Spleen (tissue), 11 donors: Measurements from ENCODE around the gene SH3RF3. TPM values are rescaled to one million over a fixed set of nuclear protein-coding genes. Genes with fewer than 3 reads are reported as not detected.

Experiments
- DNase-seq: peaks from one replicate; pipeline ENCODE4 v3.0.0-alpha.2; 2020
- H3K27ac ChIP-seq, 8 donors: fragments of 200-600 bp; sonication (generic) in 7 of 8; 1 replicate in 4 of 8; 2 replicates in 4 of 8; pipeline versions ENCODE4 v1.5.0 to v1.8.0; 2016 to 2021; ENCODE audit warnings: inconsistent platforms in 4 of 8, mild to moderate bottlenecking in 4 of 8, moderate library complexity in 1 of 8
- H3K27me3 ChIP-seq, 7 donors: fragments of 200-600 bp; sonication (generic) in 6 of 7; replicated peaks in 1 of 7; 1 replicate in 4 of 7; 2 replicates in 3 of 7; pipeline versions ENCODE4 v1.5.0 to v1.8.0; 2016 to 2021; ENCODE audit warnings: inconsistent platforms in 3 of 7, mild to moderate bottlenecking in 1 of 7
- H3K36me3 ChIP-seq, 6 donors: fragments of 200-600 bp; sonication (generic) in 5 of 6; 1 replicate in 4 of 6; 2 replicates in 2 of 6; pipeline versions ENCODE4 v1.5.0 to v1.8.0; 2016 to 2021; ENCODE audit warnings: inconsistent platforms in 2 of 6
- H3K4me1 ChIP-seq, 6 donors: fragments of 200-600 bp; sonication (generic) in 5 of 6; 1 replicate in 3 of 6; 2 replicates in 3 of 6; pipeline versions ENCODE4 v1.5.0 to v1.8.0; 2016 to 2021; ENCODE audit warnings: inconsistent platforms in 3 of 6
- H3K4me3 ChIP-seq, 8 donors: fragments of 200-600 bp; sonication (generic) in 7 of 8; 1 replicate in 4 of 8; 2 replicates in 4 of 8; pipeline versions ENCODE4 v1.5.0 to v1.8.0; 2016 to 2021; ENCODE audit warnings: inconsistent platforms in 4 of 8, mild to moderate bottlenecking in 4 of 8, moderate library complexity in 2 of 8
- H3K9me3 ChIP-seq, 8 donors: fragments of 200-600 bp; sonication (generic) in 7 of 8; 1 replicate in 4 of 8; 2 replicates in 4 of 8; pipeline versions ENCODE4 v1.5.0 to v1.8.0; 2016 to 2021; ENCODE audit warnings: inconsistent platforms in 4 of 8
- CTCF ChIP-seq, 11 experiments: fragments of 200-600 bp in 7 of 11; fragments of 450-650 bp in 4 of 11; sonication (generic) in 4 of 11; IDR thresholded peaks in 8 of 11; conservative IDR thresholded peaks in 3 of 11; 1 replicate in 7 of 11; 2 replicates in 4 of 11; pipeline versions ENCODE4 v1.4.0 to v1.8.0; 2016 to 2021; ENCODE audit warnings: antibody characterized with exemption in 11 of 11, inconsistent platforms in 4 of 11, mild to moderate bottlenecking in 1 of 11
- POLR2A ChIP-seq, 3 donors: fragments of 450-650 bp; IDR thresholded peaks; one replicate each; pipeline ENCODE4 v1.5.1; 2017; ENCODE audit warnings: antibody characterized with exemption in 3 of 3, mild to moderate bottlenecking in 1 of 3
- POLR2AphosphoS5 ChIP-seq, 3 donors: sonication (generic); formaldehyde crosslinking; IDR thresholded peaks; one replicate each; pipeline ENCODE4 v1.5.1; 2017; ENCODE audit warnings: antibody characterized with exemption in 3 of 3
- WGBS, 5 donors: extraction: QIAGEN DNeasy Blood & Tissue Kit in 3 of 5; methylation state at CpG; one replicate each; pipeline versions ENCODE4 v1.1.5 to v1.1.7; 2013 to 2018; 5-methylcytosine and 5-hydroxymethylcytosine counted together
- intact Hi-C: fragments of 100-400 bp; cut with DNase I; formaldehyde crosslinking; loops from one replicate; pipeline ENCODE4 v1.15.0; 2023; ENCODE audit warnings: low total_unique reads
- polyA plus RNA-seq, 3 donors: library from polyadenylated mRNA; stranded (reverse); fragments of 200-250 nt; gene quantifications; one replicate each; pipeline ENCODE4 v1.2.1, GENCODE V29; 2013
- total RNA-seq, 7 donors: library from RNA; depleted of rRNA in 3 of 7; stranded (reverse); fragments of >200 nt in 3 of 7; fragmentation: NEBNext Ultra II Directional in 4 of 7; extraction: Animal tissue kit (Norgen Biotek cat#: 25700) in 4 of 7; gene quantifications; one replicate each; pipeline versions ENCODE4 v1.1.0 to v1.2.1, GENCODE V29; 2016 to 2021
- donor health status: healthy with polysubstance abuse.
- donor health status: DM: no; HTN: no; CAD: no; lungs with moderate emphysema.
- donor health status: DM: no; HTN: no; CAD: no.
- donor health status: Bipolar disorder and iron deficiency.
- donor health status: healthy.
- donor health status: DM: no; HTN: no; CAD: no.
- donor health status: DM: yes; HTN: yes; CAD: no.

SH3RF3 gene
- total and polyA plus RNA-seq, 10 donors, result 1.3 to 7.6 (median 4.7) TPM

- WGBS, 5 donors, result 62 to 66% (median 65%) methylated on average over 5 of the region's 5 CpGs
- TF ChIP-seq CTCF (IDR thresholded peaks at IDR 0.05 in 8 of 11, conservative IDR thresholded peaks at IDR 0.05 in 3 of 11), result no peak
- no peak for TF ChIP-seq POLR2AphosphoS5 (IDR thresholded peaks at IDR 0.05)
- no peak for TF ChIP-seq POLR2A (IDR thresholded peaks at IDR 0.05)
- no peaks in the 10 kb centered on the region for H3K9me3 ChIP-seq
- no peaks in the 10 kb centered on the region for H3K36me3 ChIP-seq
- intact Hi-C loops, result no loop called here
- no peak overlapping the region for H3K4me3 ChIP-seq
- no peaks in the 10 kb centered on the region for H3K27me3 ChIP-seq
- H3K27ac ChIP-seq, result no peak overlapping the region
- no peaks in the 10 kb centered on the region for H3K4me1 ChIP-seq
- no peak for DNase-seq
Measured at GRCh38 chr2:109304242-109304641, 175.2 kb downstream of the SH3RF3 start.

GRCh38 chr2:109304731-109305470, 175.9 kb downstream of the SH3RF3 start:
- 73 to 89% (median 84%) methylated on average over 13 of the region's 13 CpGs for WGBS, 5 donors
- H3K4me1 ChIP-seq, result no peaks in the 10 kb centered on the region
- no peaks in the 10 kb centered on the region for H3K27me3 ChIP-seq
- intact Hi-C loops, result no loop called here
- no peak overlapping the region for H3K27ac ChIP-seq
- no peak for DNase-seq
- no peaks in the 10 kb centered on the region for H3K9me3 ChIP-seq
- no peak for TF ChIP-seq POLR2AphosphoS5 (IDR thresholded peaks at IDR 0.05)
- TF ChIP-seq CTCF (IDR thresholded peaks at IDR 0.05 in 8 of 11, conservative IDR thresholded peaks at IDR 0.05 in 3 of 11), result no peak
- no peak for TF ChIP-seq POLR2A (IDR thresholded peaks at IDR 0.05)
- no peak overlapping the region for H3K4me3 ChIP-seq
- no peaks in the 10 kb centered on the region for H3K36me3 ChIP-seq

GRCh38 chr2:109305490-109306167, 176.6 kb downstream of the SH3RF3 start:
- Histone ChIP-seq H3K27ac (no peak overlapping the region), H3K4me1 (no peaks in the 10 kb centered on the region), H3K27me3 (no peaks in the 10 kb centered on the region), H3K36me3 (no peaks in the 10 kb centered on the region), H3K9me3 (no peaks in the 10 kb centered on the region), H3K4me3 (no peak overlapping the region)
- DNase-seq, result no peak
- intact Hi-C loops, result no loop called here
- TF ChIP-seq POLR2A (IDR thresholded peaks at IDR 0.05) (no peak), POLR2AphosphoS5 (IDR thresholded peaks at IDR 0.05) (no peak), CTCF (IDR thresholded peaks at IDR 0.05 in 8 of 11, conservative IDR thresholded peaks at IDR 0.05 in 3 of 11) (no peak)
- 83 to 86% (median 84%) methylated on average over 14 to 15 of the region's 15 CpGs for WGBS, 5 donors

- TF ChIP-seq POLR2A (IDR thresholded peaks at IDR 0.05), result no peak
- TF ChIP-seq POLR2AphosphoS5 (IDR thresholded peaks at IDR 0.05), result no peak
- no peak for TF ChIP-seq CTCF (IDR thresholded peaks at IDR 0.05 in 8 of 11, conservative IDR thresholded peaks at IDR 0.05 in 3 of 11)
- H3K27me3 ChIP-seq, result no peaks in the 10 kb centered on the region
- no peak overlapping the region for H3K27ac ChIP-seq
- no peaks in the 10 kb centered on the region for H3K9me3 ChIP-seq
- H3K4me3 ChIP-seq, result no peak overlapping the region
- no peak for DNase-seq
- intact Hi-C loops, result no loop called here
- no peaks in the 10 kb centered on the region for H3K4me1 ChIP-seq
- 73 to 80% (median 77%) methylated on average over 9 to 10 of the region's 10 CpGs for whole genome bisulfite sequencing, 5 donors
- no peaks in the 10 kb centered on the region for H3K36me3 ChIP-seq
Measured at GRCh38 chr2:109306190-109306589, 177.2 kb downstream of the SH3RF3 start.
